Heart left ventricle (tissue), 16 donors: ENCODE data around the gene RIN3. TPM values are rescaled to one million over a fixed set of nuclear protein-coding genes. Genes with fewer than 3 reads are reported as not detected.

Source experiments
- ATAC-seq, 4 donors: fragments of 200-7000 bp; cut with Tn5 transposase; one replicate each; pipeline ENCODE4 v1.9.1; 2020 to 2022; ENCODE audit warnings: moderate library complexity in 4 of 4, mild to moderate bottlenecking in 3 of 4, moderate number of reproducible peaks in 1 of 4
- DNase-seq, 5 donors: peaks; one replicate each; pipeline ENCODE4 v3.0.0-alpha.2; 2020
- H3K27ac ChIP-seq, 12 donors: fragments of 200-600 bp; sonication (generic) in 4 of 12; one replicate each; pipeline versions ENCODE4 v1.5.0 to v1.8.0; 2016 to 2022; ENCODE audit warnings: mild to moderate bottlenecking in 2 of 12
- H3K27me3 ChIP-seq, 9 donors: fragments of 200-600 bp; sonication (generic) in 2 of 9; one replicate each; pipeline versions ENCODE4 v1.5.1 to v1.8.0; 2016 to 2022; ENCODE audit warnings: mild to moderate bottlenecking in 3 of 9
- H3K36me3 ChIP-seq, 9 donors: fragments of 200-600 bp; sonication (generic) in 2 of 9; one replicate each; pipeline versions ENCODE4 v1.5.0 to v1.8.0; 2018 to 2022; ENCODE audit warnings: mild to moderate bottlenecking in 2 of 9
- H3K4me1 ChIP-seq, 12 donors: fragments of 200-600 bp; sonication (generic) in 4 of 12; one replicate each; pipeline versions ENCODE4 v1.5.0 to v1.8.0; 2016 to 2022; ENCODE audit warnings: mild to moderate bottlenecking in 3 of 12
- H3K4me3 ChIP-seq, 12 donors: fragments of 200-600 bp; sonication (generic) in 4 of 12; one replicate each; pipeline versions ENCODE4 v1.5.0 to v1.8.0; 2017 to 2022; ENCODE audit warnings: mild to moderate bottlenecking in 9 of 12, moderate library complexity in 4 of 12
- H3K9me3 ChIP-seq, 12 donors: fragments of 200-600 bp; sonication (generic) in 4 of 12; one replicate each; pipeline versions ENCODE4 v1.5.0 to v1.8.0; 2016 to 2022; ENCODE audit warnings: mild to moderate bottlenecking in 1 of 12
- POLR2A ChIP-seq, 2 donors: fragments of 450-650 bp; IDR thresholded peaks; one replicate each; pipeline ENCODE4 v1.6.1; 2017; ENCODE audit warnings: antibody characterized with exemption in 2 of 2, mild to moderate bottlenecking in 2 of 2, moderate library complexity in 2 of 2
- WGBS, 4 donors: extraction: QIAGEN DNeasy Blood & Tissue Kit in 2 of 4; methylation state at CpG; one replicate each; pipeline versions ENCODE4 v1.1.5 to v1.1.7; 2013 to 2018; 5-methylcytosine and 5-hydroxymethylcytosine counted together
- intact Hi-C, 10 donors: fragments of 100-400 bp; cut with DNase I; formaldehyde crosslinking; loops; one replicate each; pipeline versions ENCODE4 v1.11.1 to v1.14.2; 2022
- polyA plus RNA-seq, 2 donors: library from polyadenylated mRNA; stranded (reverse); fragments of 200-250 nt; gene quantifications; one replicate each; pipeline ENCODE4 v1.2.3, GENCODE V29; 2013
- total RNA-seq, 9 donors: library from RNA; depleted of rRNA in 2 of 9; stranded (reverse); fragments of >200 nt in 2 of 9; fragmentation: NEBNext Ultra II Directional in 3 of 9; extraction: Animal tissue kit (Norgen Biotek cat#: 25700) in 3 of 9; gene quantifications; one replicate each; pipeline versions ENCODE4 v1.1.0 to v1.2.4, GENCODE V29; 2016 to 2023
- TF ChIP-seq, protein P1 (sequence below), 12 donors: fragments of 200-600 bp; sonication (generic) in 4 of 12; IDR thresholded peaks; one replicate each; pipeline versions ENCODE4 v1.5.0 to v1.8.0; 2018 to 2022; ENCODE audit warnings: antibody characterized with exemption in 12 of 12, mild to moderate bottlenecking in 5 of 12
- donor health status: ischemic (EF 13 %, LVEDD 7.1; RV severe dilation, severe dysfunction).
- donor health status: healthy with polysubstance abuse.
- donor health status: DM: no; HTN: yes; CAD: no.
- donor health status: DM: no; HTN: no; CAD: no.
- donor health status: ischemic (EF 25% LVEDD 6.9; RV normal size, moderate dysfunction).
- donor health status: ischemic (EF 25% LVEDD 5.7; RV mildly dilated, moderate dysfunction).
- donor health status: healthy.
- donor health status: DM: yes; HTN: yes; CAD: no.
- donor health status: ischemic (EF 35%, LVEDD 5.7; RV mildly dilated, moderate dysfunction).
- donor health status: nonischemic (EF 11% LVEDD 7.7; RV severe dilation, severe dysfunction).
- donor health status: DM: yes; HTN: yes; CAD: no.
- donor health status: PGD.
- donor health status: ischemic (EF 29% LVEDD 5.4; RV normal size, mild dysfunction).
- donor health status: nonischemic (EF 23%, LVEDD 6.1; RV moderate dilation, normal function).

RIN3 gene
- total and polyA plus RNA-seq, 11 donors: 8.6 to 37.0 (median 12.7) TPM

DNA sequence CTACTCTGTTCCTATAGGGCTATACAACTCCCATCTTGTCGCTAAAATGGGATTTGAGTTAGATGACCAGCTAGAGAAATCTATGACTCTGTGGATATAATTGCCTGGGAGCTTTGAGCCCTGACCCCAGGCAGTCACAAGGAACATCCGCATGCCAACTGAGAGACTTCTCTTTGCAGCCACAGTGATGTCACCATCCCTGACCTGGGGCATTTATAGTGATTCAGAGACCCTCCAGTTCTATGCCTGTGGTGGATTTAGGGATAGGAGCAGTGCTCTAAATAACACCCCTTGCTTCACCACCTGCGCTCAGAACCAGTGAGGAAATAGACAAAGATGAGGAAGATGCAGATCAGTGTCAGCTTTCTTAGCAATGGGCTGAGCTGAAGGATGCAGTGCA, 86.2 kb downstream of the RIN3 start:
- H3K27me3 ChIP-seq: no peaks in the 10 kb centered on the region
- TF ChIP-seq, protein P1, sequence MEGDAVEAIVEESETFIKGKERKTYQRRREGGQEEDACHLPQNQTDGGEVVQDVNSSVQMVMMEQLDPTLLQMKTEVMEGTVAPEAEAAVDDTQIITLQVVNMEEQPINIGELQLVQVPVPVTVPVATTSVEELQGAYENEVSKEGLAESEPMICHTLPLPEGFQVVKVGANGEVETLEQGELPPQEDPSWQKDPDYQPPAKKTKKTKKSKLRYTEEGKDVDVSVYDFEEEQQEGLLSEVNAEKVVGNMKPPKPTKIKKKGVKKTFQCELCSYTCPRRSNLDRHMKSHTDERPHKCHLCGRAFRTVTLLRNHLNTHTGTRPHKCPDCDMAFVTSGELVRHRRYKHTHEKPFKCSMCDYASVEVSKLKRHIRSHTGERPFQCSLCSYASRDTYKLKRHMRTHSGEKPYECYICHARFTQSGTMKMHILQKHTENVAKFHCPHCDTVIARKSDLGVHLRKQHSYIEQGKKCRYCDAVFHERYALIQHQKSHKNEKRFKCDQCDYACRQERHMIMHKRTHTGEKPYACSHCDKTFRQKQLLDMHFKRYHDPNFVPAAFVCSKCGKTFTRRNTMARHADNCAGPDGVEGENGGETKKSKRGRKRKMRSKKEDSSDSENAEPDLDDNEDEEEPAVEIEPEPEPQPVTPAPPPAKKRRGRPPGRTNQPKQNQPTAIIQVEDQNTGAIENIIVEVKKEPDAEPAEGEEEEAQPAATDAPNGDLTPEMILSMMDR (IDR thresholded peaks at IDR 0.05): no peak
- TF ChIP-seq POLR2A (IDR thresholded peaks at IDR 0.05): no peak
- intact Hi-C loops: loop anchor here in 5 of 10 donors (5.0 to 10.0 kb wide), 5 partner anchors 75 to 465 kb away; no protein-coding TSS in a partner anchor
- H3K27ac ChIP-seq: peak overlapping the region in 1 of 12 donors; percentile 89
- no peaks in the 10 kb centered on the region for H3K36me3 ChIP-seq
- DNase-seq: no peak
- no peak overlapping the region for H3K4me3 ChIP-seq
- peaks cover 0 to 31% (median 20%) of the 10 kb centered on the region in 12 donors for H3K4me1 ChIP-seq
- 84 to 93% (median 87%) methylated on average over 2 to 3 of the region's 3 CpGs for WGBS, 4 donors
- no peak for ATAC-seq
- H3K9me3 ChIP-seq: peaks cover 0 to 14% (median 0%) of the 10 kb centered on the region in 12 donors

GRCh38 chr14:92600318-92601053, 86.9 kb downstream of the RIN3 start:
- intact Hi-C loops: loop anchor here in 3 of 10 donors (5.0 to 10.0 kb wide), 4 partner anchors 77 to 466 kb away; no protein-coding TSS in a partner anchor
- DNase-seq: no peak
- peaks cover 0 to 12% (median 0%) of the 10 kb centered on the region in 12 donors for H3K9me3 ChIP-seq
- H3K4me3 ChIP-seq: no peak overlapping the region
- peak in 1 of 4 donors; percentile 14 for ATAC-seq
- TF ChIP-seq POLR2A (IDR thresholded peaks at IDR 0.05): no peak
- TF ChIP-seq, protein P1 (IDR thresholded peaks at IDR 0.05): no peak
- H3K36me3 ChIP-seq: no peaks in the 10 kb centered on the region
- no peaks in the 10 kb centered on the region for H3K27me3 ChIP-seq
- peak overlapping the region in 2 of 12 donors; percentile 7 to 89 for H3K27ac ChIP-seq
- peaks cover 0 to 31% (median 20%) of the 10 kb centered on the region in 12 donors for H3K4me1 ChIP-seq
- WGBS, 4 donors: 80 to 90% (median 87%) methylated on average over 11 to 15 of the region's 15 CpGs

- TF ChIP-seq POLR2A (IDR thresholded peaks at IDR 0.05): no peak
- no peaks in the 10 kb centered on the region for H3K27me3 ChIP-seq
- intact Hi-C loops: loop anchor here in 3 of 10 donors (5.0 to 10.0 kb wide), 4 partner anchors 76 to 466 kb away; no protein-coding TSS in a partner anchor
- DNase-seq (no peak), ATAC-seq (no peak)
- H3K4me3 ChIP-seq: no peak overlapping the region
- H3K4me1 ChIP-seq: peaks cover 0 to 31% (median 20%) of the 10 kb centered on the region in 12 donors
- 85 to 89% (median 87%) methylated on average over 9 of the region's 9 CpGs for WGBS, 4 donors
- peak overlapping the region in 8 of 12 donors; percentile 6 to 89 (median 63) for H3K27ac ChIP-seq
- H3K36me3 ChIP-seq: no peaks in the 10 kb centered on the region
- peaks cover 0 to 12% (median 0%) of the 10 kb centered on the region in 12 donors for H3K9me3 ChIP-seq
Observed at GRCh38 chr14:92601131-92601710, 87.6 kb downstream of the RIN3 start.

- H3K27ac ChIP-seq: peak overlapping the region in 10 of 12 donors; percentile 20 to 89 (median 62)
- TF ChIP-seq POLR2A (IDR thresholded peaks at IDR 0.05): no peak
- TF ChIP-seq, protein P1 (IDR thresholded peaks at IDR 0.05): no peak
- ATAC-seq: peak in 3 of 4 donors; percentile 50 to 58 (median 51)
Observed at GRCh38 chr14:92601757-92602417, 88.3 kb downstream of the RIN3 start.

More at GRCh38 chr14:92601757-92602417, 88.3 kb downstream of the RIN3 start:
- Histone ChIP-seq H3K36me3 (no peaks in the 10 kb centered on the region), H3K4me1 (peaks cover 0 to 31% (median 20%) of the 10 kb centered on the region in 12 donors), H3K27me3 (no peaks in the 10 kb centered on the region), H3K9me3 (peaks cover 0 to 15% (median 0%) of the 10 kb centered on the region in 12 donors), H3K4me3 (no peak overlapping the region)
- intact Hi-C loops: loop anchor here in 3 of 10 donors (5.0 to 10.0 kb wide), 4 partner anchors 75 to 467 kb away; no protein-coding TSS in a partner anchor
- 52 to 69% (median 64%) methylated on average over 9 to 10 of the region's 10 CpGs for WGBS, 4 donors
- no peak for DNase-seq
